ENCODE data around the gene CACNA2D2.
A peak's percentile ranks its signal among the peaks of the same experiment; 100 is the strongest.

CACNA2D2 gene

DNA sequence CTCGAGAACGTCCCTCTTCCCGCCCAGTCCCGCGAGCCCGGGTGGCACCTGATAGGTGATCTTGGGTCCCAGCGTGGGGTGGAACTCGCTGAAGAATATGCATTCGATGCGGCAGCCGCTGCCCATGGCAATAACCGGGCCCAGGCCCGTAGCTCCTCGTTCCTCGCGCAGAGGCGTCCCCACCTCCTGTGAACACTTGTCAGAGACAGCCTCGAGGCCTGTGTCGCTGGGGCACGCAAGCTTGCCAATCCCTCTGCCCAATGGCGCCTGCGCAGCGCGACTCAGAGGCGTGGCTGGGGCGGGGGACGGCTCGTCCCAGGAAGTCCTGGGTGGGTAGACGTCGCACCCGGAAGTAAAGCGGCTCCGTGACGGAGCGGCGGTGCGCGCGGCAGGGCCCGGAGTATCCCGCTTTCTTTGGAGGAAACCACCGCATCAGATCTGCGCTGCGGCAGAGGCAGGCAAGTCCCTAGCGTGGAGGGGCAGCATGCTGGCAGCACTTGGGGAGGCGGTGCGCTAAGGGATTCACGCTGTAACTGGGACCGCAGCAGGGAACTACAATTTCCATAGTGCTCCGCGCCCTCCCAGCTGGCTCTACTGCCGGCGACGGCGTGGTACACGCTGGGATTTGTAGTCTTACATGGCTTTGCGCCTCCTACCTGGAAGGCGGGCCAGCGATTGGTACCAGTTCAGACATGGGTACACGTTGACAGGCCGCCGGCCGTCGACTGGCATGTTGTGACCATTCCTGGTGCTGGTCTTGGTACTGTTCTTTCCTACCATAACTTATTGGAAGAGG lies 152.7 kb downstream of the CACNA2D2 start, which contains the start of the genes CYB561D2 and NPRL2:
Gene CYB561D2, plus strand, starts transcription at position 336 of the 796 bp plus-strand sequence. CDS start 572 bp downstream, outside the sequence.
Gene NPRL2, minus strand, starts transcription at position 249 of the 796 bp plus-strand sequence. Its CDS starts 123 bp downstream, at position 126.
- Histone ChIP-seq H3K27me3 (ENCODE audit: control insufficient read depth, insufficient read depth, low read length) (no peaks in the 10 kb centered on the region), H3K4me1 (peaks cover 28% of the 10 kb centered on the region), H3K27ac (peak within 1 kb of the TSS; percentile 94), H3K4me3 (ENCODE audit: low read depth, low read length) (peak within 1 kb of the TSS; percentile 86), H3K79me2 (peaks cover 24% of the 10 kb centered on the region), H2AFZ (peak within 1 kb of the TSS; percentile 91), H3K36me3 (ENCODE audit: control insufficient read depth, insufficient read depth, low read length) (no peaks in the 10 kb centered on the region), H3K9me3 (ENCODE audit: control insufficient read depth, low read length) (no peaks in the 10 kb centered on the region), H3K9ac (peak within 1 kb of the TSS; percentile 82), H3K4me2 (ENCODE audit: low read length) (peak within 1 kb of the TSS; percentile 88)
- TF ChIP-seq, protein P1, sequence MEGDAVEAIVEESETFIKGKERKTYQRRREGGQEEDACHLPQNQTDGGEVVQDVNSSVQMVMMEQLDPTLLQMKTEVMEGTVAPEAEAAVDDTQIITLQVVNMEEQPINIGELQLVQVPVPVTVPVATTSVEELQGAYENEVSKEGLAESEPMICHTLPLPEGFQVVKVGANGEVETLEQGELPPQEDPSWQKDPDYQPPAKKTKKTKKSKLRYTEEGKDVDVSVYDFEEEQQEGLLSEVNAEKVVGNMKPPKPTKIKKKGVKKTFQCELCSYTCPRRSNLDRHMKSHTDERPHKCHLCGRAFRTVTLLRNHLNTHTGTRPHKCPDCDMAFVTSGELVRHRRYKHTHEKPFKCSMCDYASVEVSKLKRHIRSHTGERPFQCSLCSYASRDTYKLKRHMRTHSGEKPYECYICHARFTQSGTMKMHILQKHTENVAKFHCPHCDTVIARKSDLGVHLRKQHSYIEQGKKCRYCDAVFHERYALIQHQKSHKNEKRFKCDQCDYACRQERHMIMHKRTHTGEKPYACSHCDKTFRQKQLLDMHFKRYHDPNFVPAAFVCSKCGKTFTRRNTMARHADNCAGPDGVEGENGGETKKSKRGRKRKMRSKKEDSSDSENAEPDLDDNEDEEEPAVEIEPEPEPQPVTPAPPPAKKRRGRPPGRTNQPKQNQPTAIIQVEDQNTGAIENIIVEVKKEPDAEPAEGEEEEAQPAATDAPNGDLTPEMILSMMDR (IDR thresholded peaks at IDR 0.05), result no peak

DNA sequence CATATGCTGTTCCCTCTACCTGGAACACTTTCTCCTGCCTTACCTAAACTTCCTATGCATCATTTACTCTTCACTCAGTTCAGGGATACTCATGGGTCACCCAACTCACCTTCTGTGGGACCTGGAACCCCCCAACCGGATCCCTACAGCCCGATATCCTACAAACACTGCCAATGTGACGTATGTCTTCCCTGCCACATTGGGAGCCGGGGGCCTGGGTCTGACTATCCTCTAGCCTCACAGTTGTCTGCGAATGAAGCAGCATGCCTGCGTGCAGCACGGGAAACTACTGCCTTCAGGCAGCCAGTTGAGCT lies 153.3 kb downstream of the CACNA2D2 start:
- Histone ChIP-seq H2AFZ (peak overlapping the region; percentile 91), H3K36me3 (ENCODE audit: control insufficient read depth, insufficient read depth, low read length) (no peaks in the 10 kb centered on the region), H3K27me3 (ENCODE audit: control insufficient read depth, insufficient read depth, low read length) (no peaks in the 10 kb centered on the region), H3K79me2 (peaks cover 24% of the 10 kb centered on the region), H3K4me3 (ENCODE audit: low read depth, low read length) (peak overlapping the region; percentile 86), H3K9me3 (ENCODE audit: control insufficient read depth, low read length) (no peaks in the 10 kb centered on the region), H3K27ac (peak overlapping the region; percentile 94), H3K4me1 (peaks cover 27% of the 10 kb centered on the region), H3K9ac (peak overlapping the region; percentile 82), H3K4me2 (ENCODE audit: low read length) (peak overlapping the region; percentile 88)
- TF ChIP-seq, protein P1 (IDR thresholded peaks at IDR 0.05), result no peak

DNA sequence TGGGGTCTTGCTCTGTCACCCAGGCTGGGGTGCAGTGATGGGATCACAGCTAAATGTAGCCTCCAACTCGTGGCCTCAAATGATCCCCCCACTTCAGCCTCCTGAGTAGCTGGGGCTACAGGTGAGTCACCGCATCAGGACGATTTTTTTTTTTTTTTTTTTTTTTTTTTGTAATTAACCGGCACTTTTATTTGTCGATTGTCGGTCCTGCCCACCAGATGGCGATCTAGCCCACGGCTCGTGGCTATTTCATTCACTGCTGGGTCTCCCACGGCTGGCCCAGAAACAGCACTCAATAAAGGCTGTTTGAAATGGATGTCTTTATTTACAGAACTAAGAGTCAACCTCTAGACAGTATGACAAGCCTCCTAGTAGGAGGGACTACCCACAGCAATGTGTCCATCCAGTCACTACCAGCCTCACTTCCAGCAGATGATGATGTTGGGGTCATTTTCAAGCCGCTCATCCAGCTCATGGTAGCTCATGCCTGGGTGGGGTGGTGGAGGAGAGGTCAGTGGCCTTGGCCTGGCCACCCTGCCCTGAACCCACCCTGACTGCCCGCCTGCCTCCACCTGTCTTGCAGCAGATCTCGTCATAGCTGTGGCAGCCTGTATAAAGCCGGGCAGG lies 156.1 kb downstream of the CACNA2D2 start:
- TF ChIP-seq, protein P1 (IDR thresholded peaks at IDR 0.05), result peak; percentile 65
- no peak overlapping the region for H3K4me2 ChIP-seq (ENCODE audit: low read length)
- no peak overlapping the region for H3K4me3 ChIP-seq (ENCODE audit: low read depth, low read length)
- H3K4me1 ChIP-seq, result peaks cover 41% of the 10 kb centered on the region
- H3K9ac ChIP-seq, result no peak overlapping the region
- no peaks in the 10 kb centered on the region for H3K36me3 ChIP-seq (ENCODE audit: control insufficient read depth, insufficient read depth, low read length)
- H3K9me3 ChIP-seq (ENCODE audit: control insufficient read depth, low read length), result no peaks in the 10 kb centered on the region
- H3K27ac ChIP-seq, result no peak overlapping the region
- peaks cover 21% of the 10 kb centered on the region for H3K79me2 ChIP-seq
- no peak overlapping the region for H2AFZ ChIP-seq
- H3K27me3 ChIP-seq (ENCODE audit: control insufficient read depth, insufficient read depth, low read length), result no peaks in the 10 kb centered on the region

DNA sequence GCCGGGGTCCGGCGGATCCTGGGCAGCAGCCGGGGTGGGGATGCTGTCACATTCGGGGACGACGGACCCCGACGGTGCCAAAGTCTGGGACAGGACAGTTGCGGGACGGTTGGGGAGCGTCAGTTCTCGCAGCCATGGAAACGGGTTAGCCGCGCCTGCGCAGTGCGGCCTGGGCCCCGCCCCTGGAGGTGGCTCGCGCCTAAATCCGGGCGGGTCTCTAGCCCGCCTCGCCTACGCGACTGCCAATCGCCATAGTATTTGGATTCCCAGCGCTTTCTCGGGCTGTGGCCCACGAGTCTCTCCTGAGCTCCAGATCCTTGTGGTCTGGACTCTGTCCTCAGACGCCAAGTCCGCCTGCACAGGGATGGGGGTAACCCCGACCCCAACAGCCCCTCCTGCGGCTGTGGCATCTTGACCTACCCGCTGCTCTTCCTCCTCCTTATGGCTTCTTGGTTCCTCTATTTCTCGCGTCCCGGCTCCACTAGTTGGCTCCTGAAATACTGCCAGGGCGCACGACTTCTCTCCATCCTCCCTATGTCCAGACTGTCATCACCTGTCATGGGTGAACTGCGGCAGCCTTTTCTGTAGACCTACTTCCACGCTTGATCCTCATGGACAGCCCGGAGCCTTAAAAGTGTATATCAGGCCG lies 157.7 kb downstream of the CACNA2D2 start, which contains the start of gene ZMYND10:
Gene ZMYND10, minus strand, starts transcription at position 147 of the 649 bp plus-strand sequence. CDS start 153 bp downstream, outside the sequence.
- H3K79me2 ChIP-seq, result peaks cover 11% of the 10 kb centered on the region
- H3K4me3 ChIP-seq (ENCODE audit: low read depth, low read length), result peak within 1 kb of the TSS; percentile 64
- no peaks in the 10 kb centered on the region for H3K27me3 ChIP-seq (ENCODE audit: control insufficient read depth, insufficient read depth, low read length)
- no peak within 1 kb of the TSS for H3K27ac ChIP-seq
- peaks cover 33% of the 10 kb centered on the region for H3K4me1 ChIP-seq
- H3K36me3 ChIP-seq (ENCODE audit: control insufficient read depth, insufficient read depth, low read length), result no peaks in the 10 kb centered on the region
- TF ChIP-seq, protein P1 (IDR thresholded peaks at IDR 0.05), result no peak
- peak within 1 kb of the TSS; percentile 92 for H2AFZ ChIP-seq
- H3K9ac ChIP-seq, result no peak within 1 kb of the TSS
- no peaks in the 10 kb centered on the region for H3K9me3 ChIP-seq (ENCODE audit: control insufficient read depth, low read length)
- peak within 1 kb of the TSS; percentile 98 for H3K4me2 ChIP-seq (ENCODE audit: low read length)

All from parathyroid adenoma (tissue), 2 donors.